D721Med (cell line): ENCODE measurements around the gene CD300LD.
"Not testable (repeated sequence)": the region's sequence is repeated elsewhere in the genome, so short reads cannot be mapped to it uniquely, and the experiment has no call there.

ENCODE experiments used
- DNase-seq: peaks from one replicate; pipeline ENCODE4 v3.0.0; 2011; ENCODE audit warnings: low spot score; ENCODE audit not compliant: insufficient read length
- FAIRE-seq: peaks from 2 replicates; lab custom pipeline; 2011; peaks lifted over from hg19 to GRCh38; lab: Jason Lieb, UNC
- CTCF ChIP-seq: IDR thresholded peaks from 2 replicates; pipeline ENCODE4 v1.5.1; 2012; ENCODE audit warnings: mild to moderate bottlenecking, control low read depth; ENCODE audit not compliant: insufficient read depth; ENCODE audit errors: missing control alignments

CD300LD gene

DNA sequence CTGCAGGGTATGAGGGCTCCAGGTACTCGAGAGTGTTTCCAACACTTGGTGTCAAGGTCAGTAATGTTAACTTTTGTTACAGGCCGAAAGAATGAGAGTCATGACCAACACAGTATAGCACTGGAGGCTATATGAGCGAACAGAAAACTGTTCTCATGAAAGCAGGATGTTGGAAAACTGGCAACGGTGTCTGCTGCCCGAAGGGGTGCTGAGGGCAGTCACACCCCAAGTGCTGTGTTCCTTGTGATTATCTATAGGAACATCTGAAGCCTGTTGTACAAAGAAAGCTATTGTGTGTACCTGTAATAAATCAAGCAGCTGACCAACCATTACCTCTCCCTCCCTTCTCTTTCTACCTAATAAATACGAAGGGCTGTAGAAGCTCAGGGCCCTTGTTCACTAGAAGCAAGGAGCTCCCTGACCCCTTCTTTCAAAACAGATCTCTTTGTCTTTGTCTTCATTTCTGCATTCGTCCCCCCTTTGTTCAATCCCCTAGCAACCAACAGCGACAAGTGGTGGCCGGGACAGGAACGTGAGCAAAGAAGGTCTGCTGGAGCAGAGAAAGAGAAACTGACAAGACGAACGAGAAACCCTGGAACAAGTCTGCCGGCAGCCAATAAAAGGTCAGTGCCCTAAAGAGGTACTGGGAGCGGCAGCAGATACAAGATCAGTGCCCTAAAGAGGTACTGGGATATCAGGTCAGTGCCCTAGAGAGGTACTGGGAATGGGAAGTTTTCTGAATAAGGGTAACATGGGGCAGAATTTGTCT lies 7.6 kb downstream of the CD300LD start:
- FAIRE-seq (no peak), DNase-seq (no peak)

DNA sequence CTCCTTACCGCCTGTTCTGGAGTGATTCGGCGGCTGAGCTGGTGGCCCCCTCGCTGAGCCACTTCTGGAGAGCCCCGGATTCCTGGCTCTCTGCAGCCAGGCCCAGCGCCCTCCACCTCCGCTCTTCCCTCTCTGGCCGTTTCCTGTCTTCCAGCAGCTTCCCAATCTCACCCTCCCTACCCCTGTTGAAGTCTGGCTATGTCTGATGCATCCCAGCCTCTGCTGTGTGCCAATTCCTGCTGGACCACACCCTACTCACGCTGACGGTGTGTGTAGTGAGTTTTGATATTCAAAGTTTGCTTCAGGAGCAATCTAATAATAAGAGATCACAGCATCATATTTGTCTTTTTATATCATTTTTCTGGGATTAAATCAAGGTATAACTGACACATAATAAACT lies 9.4 kb downstream of the CD300LD start:
- FAIRE-seq, result no peak
- TF ChIP-seq CTCF, result no peak
- no peak for DNase-seq

More for the DNA sequence above, 7.6 kb downstream of the CD300LD start:
- no peak for TF ChIP-seq CTCF

DNA sequence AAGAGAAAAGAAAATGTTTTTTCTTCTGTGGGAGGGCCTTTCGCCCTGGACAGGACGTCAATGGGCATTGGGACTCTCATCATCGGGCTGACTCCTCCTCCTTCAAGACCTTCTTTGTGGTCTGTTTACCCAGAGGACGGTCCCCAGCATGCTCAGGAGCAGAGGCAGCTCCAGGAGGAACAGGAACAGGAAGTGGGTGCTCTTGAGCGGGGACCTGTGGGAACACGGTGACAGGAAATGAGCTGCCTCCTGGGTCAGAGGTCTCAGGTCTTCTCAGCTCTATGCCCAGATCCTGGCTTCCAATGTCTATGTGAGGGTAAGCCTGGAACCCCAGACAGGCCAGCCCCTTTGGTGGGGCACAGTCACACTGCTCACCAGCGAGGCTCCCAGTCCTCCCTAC lies 12.2 kb downstream of the CD300LD start:
- FAIRE-seq (no peak), DNase-seq (no peak)
- no peak for TF ChIP-seq CTCF

- no peak for FAIRE-seq
- no peak for TF ChIP-seq CTCF
These were observed 13.1 kb downstream of the CD300LD start for GRCh38 chr17:74578979-74579378.

GRCh38 chr17:74574489-74575142 lies 17.5 kb downstream of the CD300LD start:
- no peak for FAIRE-seq
- TF ChIP-seq CTCF, result no peak
- DNase-seq, result no peak

More at GRCh38 chr17:74578979-74579378, 13.1 kb downstream of the CD300LD start:
- DNase-seq, result no peak

- FAIRE-seq, DNase-seq: not testable (repeated sequence)
These were observed 18.4 kb downstream of the CD300LD start for GRCh38 chr17:74573635-74574034.

- no peak for FAIRE-seq
- TF ChIP-seq CTCF, result no peak
These were observed 18.9 kb downstream of the CD300LD start for GRCh38 chr17:74573169-74573568.

More at GRCh38 chr17:74573169-74573568, 18.9 kb downstream of the CD300LD start:
- DNase-seq, result no peak
